GM23338 (cell line): ENCODE results near the gene TLCD5. TPM values are rescaled to one million over a fixed set of nuclear protein-coding genes. Genes with fewer than 3 reads are reported as not detected.

Experiments used
- ATAC-seq: fragments of 200-7000 bp; cut with Tn5 transposase; 3 replicates; pipeline ENCODE4 v1.9.1; 2020
- DNase-seq: peaks from one replicate; pipeline ENCODE4 v3.0.0-alpha.2; 2015; ENCODE audit warnings: low spot score
- H2AFZ ChIP-seq: fragments of 200-600 bp; sonication (generic); 2 replicates; pipeline ENCODE4 v1.8.0; 2016; ENCODE audit warnings: antibody characterized with exemption, mild to moderate bottlenecking, moderate library complexity
- H3F3A ChIP-seq: fragments of 200-600 bp; sonication (generic); replicated peaks from 2 replicates; pipeline ENCODE4 v1.8.0; 2017; ENCODE audit warnings: antibody characterized with exemption, mixed run types, low read depth
- H3K27ac ChIP-seq: fragments of 200-600 bp; sonication (generic); 2 replicates; pipeline ENCODE4 v1.6.1; 2016; ENCODE audit warnings: low read depth
- H3K27me3 ChIP-seq: fragments of 200-600 bp; sonication (generic); 2 replicates; pipeline ENCODE4 v1.8.0; 2016; ENCODE audit warnings: mild to moderate bottlenecking, mixed run types, moderate library complexity; ENCODE audit not compliant: insufficient read depth
- H3K36me3 ChIP-seq: fragments of 200-600 bp; sonication (generic); 2 replicates; pipeline ENCODE4 v1.8.0; 2016; ENCODE audit warnings: mild to moderate bottlenecking; ENCODE audit not compliant: insufficient read depth
- H3K4me1 ChIP-seq: fragments of 200-600 bp; sonication (generic); 2 replicates; pipeline ENCODE4 v1.8.0; 2016; ENCODE audit warnings: mild to moderate bottlenecking, moderate library complexity; ENCODE audit not compliant: insufficient read depth
- H3K4me2 ChIP-seq: fragments of 200-600 bp; sonication (generic); 2 replicates; pipeline ENCODE4 v1.7.1; 2017; ENCODE audit warnings: mixed run types
- H3K4me3 ChIP-seq: fragments of 200-600 bp; sonication (generic); 2 replicates; pipeline ENCODE4 v1.6.1; 2016; ENCODE audit warnings: mixed run types
- H3K79me2 ChIP-seq: fragments of 200-600 bp; sonication (generic); replicated peaks from 2 replicates; pipeline ENCODE4 v1.8.0; 2017; ENCODE audit warnings: mild to moderate bottlenecking; ENCODE audit not compliant: insufficient read depth
- H3K9me2 ChIP-seq: fragments of 200-600 bp; sonication (generic); 2 replicates; pipeline ENCODE4 v1.8.0; 2017; ENCODE audit not compliant: insufficient read depth
- H4K20me1 ChIP-seq: fragments of 200-600 bp; sonication (generic); replicated peaks from 2 replicates; pipeline ENCODE4 v1.8.0; 2017; ENCODE audit warnings: mild to moderate bottlenecking; ENCODE audit not compliant: insufficient read depth
- H3K27ac Mint-ChIP-seq: 2 replicates; pipeline ENCODE4 v1.8.0; 2020; ENCODE audit warnings: inconsistent platforms, mild to moderate bottlenecking, moderate library complexity, mixed read lengths
- H3K27me3 Mint-ChIP-seq: 3 replicates; pipeline ENCODE4 v1.8.0; 2022; ENCODE audit warnings: low read depth, mild to moderate bottlenecking, moderate library complexity, mixed read lengths, inconsistent platforms; ENCODE audit not compliant: insufficient read depth, poor library complexity
- H3K36me3 Mint-ChIP-seq: 3 replicates; pipeline ENCODE4 v1.8.0; 2021; ENCODE audit warnings: low read depth, mild to moderate bottlenecking, inconsistent platforms, moderate library complexity, mixed read lengths
- H3K4me1 Mint-ChIP-seq: 3 replicates; pipeline ENCODE4 v1.8.0; 2020; ENCODE audit warnings: mild to moderate bottlenecking, inconsistent platforms, mixed read lengths
- H3K4me3 Mint-ChIP-seq: 3 replicates; pipeline ENCODE4 v1.8.0; 2021; ENCODE audit warnings: moderate library complexity, mild to moderate bottlenecking, inconsistent platforms, mixed read lengths
- H3K9me3 Mint-ChIP-seq: 3 replicates; pipeline ENCODE4 v1.8.0; 2020; ENCODE audit warnings: moderate library complexity, mild to moderate bottlenecking, inconsistent platforms, mixed read lengths
- CREB1 ChIP-seq: fragments of 250-450 bp; sonication (Bioruptor Pico); IDR thresholded peaks from 2 replicates; pipeline ENCODE4 v1.5.0; 2020; ENCODE audit warnings: low read depth, mild to moderate bottlenecking, moderate library complexity
- EZH2 ChIP-seq: fragments of 200-600 bp; sonication (generic); IDR thresholded peaks from one replicate; pipeline ENCODE4 v1.8.0; 2017; ENCODE audit warnings: antibody characterized with exemption, mild to moderate bottlenecking, low read depth; ENCODE audit not compliant: unreplicated experiment
- POLR2AphosphoS5 ChIP-seq: IDR thresholded peaks from 2 replicates; pipeline ENCODE4 v1.6.1; 2016; ENCODE audit warnings: antibody characterized with exemption, low read depth
- ZNF114 ChIP-seq: fragments of 250-450 bp; sonication (Bioruptor Pico); IDR thresholded peaks from 2 replicates; pipeline ENCODE4 v1.5.0; 2020; ENCODE audit warnings: mild to moderate bottlenecking, moderate library complexity
- ZNF331 ChIP-seq: fragments of 250-450 bp; sonication (Bioruptor Pico); IDR thresholded peaks from 2 replicates; pipeline ENCODE4 v1.5.0; 2020; ENCODE audit warnings: low read depth, mild to moderate bottlenecking, moderate library complexity
- polyA plus RNA-seq: library from polyadenylated mRNA; unstranded; fragments of >200 nt; fragmentation: Nextera tagmentation; extraction: Ambion mirVana; gene quantifications from 2 replicates; pipeline ENCODE4 v1.2.1, GENCODE V29; 2016
- total RNA-seq: library from RNA; depleted of rRNA; stranded (reverse); fragments of >200 nt; shearing (Covaris generic); gene quantifications from 2 replicates; pipeline ENCODE4 v1.2.3, GENCODE V29; 2014
- TF ChIP-seq, protein P1 (sequence below): fragments of 250-450 bp; sonication (Bioruptor Pico); IDR thresholded peaks from 2 replicates; pipeline ENCODE4 v1.5.0; 2020; ENCODE audit warnings: mild to moderate bottlenecking, moderate library complexity
- TF ChIP-seq, protein P2 (sequence below): IDR thresholded peaks from 2 replicates; pipeline ENCODE4 v1.6.1; 2016; ENCODE audit warnings: antibody characterized with exemption
- TF ChIP-seq, protein P3 (sequence below): IDR thresholded peaks from one replicate; pipeline ENCODE4 v1.6.1; 2018; ENCODE audit warnings: antibody characterized with exemption; ENCODE audit not compliant: unreplicated experiment
- TF ChIP-seq, protein P4 (sequence below), 2 experiments: fragments of 200-600 bp in 1 of 2; sonication (generic) in 1 of 2; conservative IDR thresholded peaks; 2 replicates each; pipeline versions ENCODE4 v1.5.1 to v1.6.1; 2016 to 2017; ENCODE audit warnings: antibody characterized with exemption in 2 of 2, low read depth in 2 of 2, mild to moderate bottlenecking in 2 of 2, moderate library complexity in 1 of 2

TLCD5 gene
- total and polyA plus RNA-seq, 2 experiments from 2014 or later, result 5.2 to 10.0 TPM

DNA sequence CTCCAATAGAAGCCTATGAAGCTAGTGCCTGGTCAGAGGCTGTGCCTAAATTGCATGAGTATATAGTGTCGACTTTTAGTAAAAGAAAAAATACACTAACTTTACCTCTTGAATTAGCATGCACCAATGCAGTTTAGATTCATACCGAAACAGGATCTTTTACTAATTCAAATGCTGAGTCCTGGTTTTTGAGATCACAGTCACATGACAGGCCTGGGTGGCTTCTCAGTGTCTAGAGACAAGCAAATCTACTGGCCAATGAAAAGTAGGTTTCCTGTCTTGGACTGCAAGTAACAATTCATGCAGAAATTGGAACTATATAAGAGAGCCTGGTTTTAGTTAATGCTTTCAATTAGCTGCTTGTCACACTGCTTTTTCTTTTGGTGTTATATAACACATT is 18.3 kb downstream of the TLCD5 start (continued):
- TF ChIP-seq, protein P1, sequence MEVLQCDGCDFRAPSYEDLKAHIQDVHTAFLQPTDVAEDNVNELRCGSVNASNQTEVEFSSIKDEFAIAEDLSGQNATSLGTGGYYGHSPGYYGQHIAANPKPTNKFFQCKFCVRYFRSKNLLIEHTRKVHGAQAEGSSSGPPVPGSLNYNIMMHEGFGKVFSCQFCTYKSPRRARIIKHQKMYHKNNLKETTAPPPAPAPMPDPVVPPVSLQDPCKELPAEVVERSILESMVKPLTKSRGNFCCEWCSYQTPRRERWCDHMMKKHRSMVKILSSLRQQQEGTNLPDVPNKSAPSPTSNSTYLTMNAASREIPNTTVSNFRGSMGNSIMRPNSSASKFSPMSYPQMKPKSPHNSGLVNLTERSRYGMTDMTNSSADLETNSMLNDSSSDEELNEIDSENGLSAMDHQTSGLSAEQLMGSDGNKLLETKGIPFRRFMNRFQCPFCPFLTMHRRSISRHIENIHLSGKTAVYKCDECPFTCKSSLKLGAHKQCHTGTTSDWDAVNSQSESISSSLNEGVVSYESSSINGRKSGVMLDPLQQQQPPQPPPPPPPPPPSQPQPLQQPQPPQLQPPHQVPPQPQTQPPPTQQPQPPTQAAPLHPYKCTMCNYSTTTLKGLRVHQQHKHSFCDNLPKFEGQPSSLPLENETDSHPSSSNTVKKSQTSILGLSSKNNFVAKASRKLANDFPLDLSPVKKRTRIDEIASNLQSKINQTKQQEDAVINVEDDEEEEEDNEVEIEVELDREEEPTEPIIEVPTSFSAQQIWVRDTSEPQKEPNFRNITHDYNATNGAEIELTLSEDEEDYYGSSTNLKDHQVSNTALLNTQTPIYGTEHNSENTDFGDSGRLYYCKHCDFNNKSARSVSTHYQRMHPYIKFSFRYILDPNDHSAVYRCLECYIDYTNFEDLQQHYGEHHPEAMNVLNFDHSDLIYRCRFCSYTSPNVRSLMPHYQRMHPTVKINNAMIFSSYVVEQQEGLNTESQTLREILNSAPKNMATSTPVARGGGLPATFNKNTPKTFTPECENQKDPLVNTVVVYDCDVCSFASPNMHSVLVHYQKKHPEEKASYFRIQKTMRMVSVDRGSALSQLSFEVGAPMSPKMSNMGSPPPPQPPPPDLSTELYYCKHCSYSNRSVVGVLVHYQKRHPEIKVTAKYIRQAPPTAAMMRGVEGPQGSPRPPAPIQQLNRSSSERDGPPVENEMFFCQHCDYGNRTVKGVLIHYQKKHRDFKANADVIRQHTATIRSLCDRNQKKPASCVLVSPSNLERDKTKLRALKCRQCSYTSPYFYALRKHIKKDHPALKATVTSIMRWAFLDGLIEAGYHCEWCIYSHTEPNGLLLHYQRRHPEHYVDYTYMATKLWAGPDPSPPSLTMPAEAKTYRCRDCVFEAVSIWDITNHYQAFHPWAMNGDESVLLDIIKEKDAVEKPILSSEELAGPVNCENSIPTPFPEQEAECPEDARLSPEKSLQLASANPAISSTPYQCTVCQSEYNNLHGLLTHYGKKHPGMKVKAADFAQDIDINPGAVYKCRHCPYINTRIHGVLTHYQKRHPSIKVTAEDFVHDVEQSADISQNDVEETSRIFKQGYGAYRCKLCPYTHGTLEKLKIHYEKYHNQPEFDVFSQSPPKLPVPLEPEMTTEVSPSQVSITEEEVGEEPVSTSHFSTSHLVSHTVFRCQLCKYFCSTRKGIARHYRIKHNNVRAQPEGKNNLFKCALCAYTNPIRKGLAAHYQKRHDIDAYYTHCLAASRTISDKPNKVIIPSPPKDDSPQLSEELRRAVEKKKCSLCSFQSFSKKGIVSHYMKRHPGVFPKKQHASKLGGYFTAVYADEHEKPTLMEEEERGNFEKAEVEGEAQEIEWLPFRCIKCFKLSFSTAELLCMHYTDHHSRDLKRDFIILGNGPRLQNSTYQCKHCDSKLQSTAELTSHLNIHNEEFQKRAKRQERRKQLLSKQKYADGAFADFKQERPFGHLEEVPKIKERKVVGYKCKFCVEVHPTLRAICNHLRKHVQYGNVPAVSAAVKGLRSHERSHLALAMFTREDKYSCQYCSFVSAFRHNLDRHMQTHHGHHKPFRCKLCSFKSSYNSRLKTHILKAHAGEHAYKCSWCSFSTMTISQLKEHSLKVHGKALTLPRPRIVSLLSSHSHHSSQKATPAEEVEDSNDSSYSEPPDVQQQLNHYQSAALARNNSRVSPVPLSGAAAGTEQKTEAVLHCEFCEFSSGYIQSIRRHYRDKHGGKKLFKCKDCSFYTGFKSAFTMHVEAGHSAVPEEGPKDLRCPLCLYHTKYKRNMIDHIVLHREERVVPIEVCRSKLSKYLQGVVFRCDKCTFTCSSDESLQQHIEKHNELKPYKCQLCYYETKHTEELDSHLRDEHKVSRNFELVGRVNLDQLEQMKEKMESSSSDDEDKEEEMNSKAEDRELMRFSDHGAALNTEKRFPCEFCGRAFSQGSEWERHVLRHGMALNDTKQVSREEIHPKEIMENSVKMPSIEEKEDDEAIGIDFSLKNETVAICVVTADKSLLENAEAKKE, result no peak

DNA sequence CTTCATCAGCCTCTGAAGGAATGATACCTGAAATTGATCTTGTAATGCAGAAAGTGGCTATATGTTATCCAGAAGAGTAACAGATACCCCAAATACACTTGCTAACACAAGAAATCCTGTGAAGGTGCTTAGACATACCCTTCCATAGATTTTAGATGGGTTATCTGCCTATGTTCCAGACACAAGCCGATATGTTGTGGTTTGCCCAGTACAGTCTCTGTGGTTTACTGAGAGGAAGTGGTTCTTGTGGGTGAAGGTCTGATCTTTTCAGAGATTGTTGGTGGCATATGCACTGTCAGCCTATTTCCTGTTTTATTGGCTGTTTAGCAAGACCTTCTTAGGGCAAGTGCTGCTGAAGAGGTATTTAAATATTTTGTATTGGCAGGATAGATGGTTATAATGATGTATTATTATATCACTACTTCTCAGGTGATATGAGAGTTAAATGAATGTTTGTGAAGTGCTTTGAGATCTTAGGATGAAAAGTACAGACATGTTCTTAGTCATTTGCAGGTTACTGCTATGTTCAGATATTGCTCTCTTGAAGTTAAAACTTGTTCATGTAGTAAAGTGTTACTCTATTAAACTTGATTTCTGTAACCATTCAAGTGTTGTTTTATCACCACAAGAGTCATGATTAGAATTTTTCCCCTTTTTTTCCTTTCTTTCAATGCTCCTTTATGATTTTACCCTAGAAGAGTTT is 19.4 kb downstream of the TLCD5 start:
- Histone ChIP-seq H3K4me2 (no peak overlapping the region), H4K20me1 (0 out of 2 replicates have a peak, but pooled peaks cover 11% of the 10 kb centered on the region), H3F3A (no peaks in the 10 kb centered on the region), H3K9me2 (no peaks in the 10 kb centered on the region), H2AFZ (no peak overlapping the region), H3K27me3 (no peaks in the 10 kb centered on the region), H3K4me1 (peaks cover 18% of the 10 kb centered on the region; the same call in 1 of the 2 replicates), H3K36me3 (no peaks in the 10 kb centered on the region), H3K79me2 (peaks cover 98% of the 10 kb centered on the region), H3K27ac (no peak overlapping the region), H3K4me3 (no peak overlapping the region)
- H3K4me1 Mint-ChIP-seq, result peaks cover 29% of the 10 kb centered on the region
- DNase-seq (no peak), ATAC-seq (no peak)
- H3K27ac Mint-ChIP-seq, result peak overlapping the region; percentile 6; the same call in 1 of the 2 replicates
- H3K27me3 Mint-ChIP-seq, result no peaks in the 10 kb centered on the region
- H3K36me3 Mint-ChIP-seq, result no peaks in the 10 kb centered on the region
- H3K4me3 Mint-ChIP-seq, result no peak overlapping the region
- H3K9me3 Mint-ChIP-seq, result no peaks in the 10 kb centered on the region
- TF ChIP-seq CREB1 (CRISPR knock-in tag), result no peak
- TF ChIP-seq ZNF114 (CRISPR knock-in tag), result no peak
- no peak for TF ChIP-seq EZH2
- TF ChIP-seq, protein P2, sequence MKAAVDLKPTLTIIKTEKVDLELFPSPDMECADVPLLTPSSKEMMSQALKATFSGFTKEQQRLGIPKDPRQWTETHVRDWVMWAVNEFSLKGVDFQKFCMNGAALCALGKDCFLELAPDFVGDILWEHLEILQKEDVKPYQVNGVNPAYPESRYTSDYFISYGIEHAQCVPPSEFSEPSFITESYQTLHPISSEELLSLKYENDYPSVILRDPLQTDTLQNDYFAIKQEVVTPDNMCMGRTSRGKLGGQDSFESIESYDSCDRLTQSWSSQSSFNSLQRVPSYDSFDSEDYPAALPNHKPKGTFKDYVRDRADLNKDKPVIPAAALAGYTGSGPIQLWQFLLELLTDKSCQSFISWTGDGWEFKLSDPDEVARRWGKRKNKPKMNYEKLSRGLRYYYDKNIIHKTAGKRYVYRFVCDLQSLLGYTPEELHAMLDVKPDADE, result no peak
- TF ChIP-seq POLR2AphosphoS5, result no peak
- TF ChIP-seq, protein P3, sequence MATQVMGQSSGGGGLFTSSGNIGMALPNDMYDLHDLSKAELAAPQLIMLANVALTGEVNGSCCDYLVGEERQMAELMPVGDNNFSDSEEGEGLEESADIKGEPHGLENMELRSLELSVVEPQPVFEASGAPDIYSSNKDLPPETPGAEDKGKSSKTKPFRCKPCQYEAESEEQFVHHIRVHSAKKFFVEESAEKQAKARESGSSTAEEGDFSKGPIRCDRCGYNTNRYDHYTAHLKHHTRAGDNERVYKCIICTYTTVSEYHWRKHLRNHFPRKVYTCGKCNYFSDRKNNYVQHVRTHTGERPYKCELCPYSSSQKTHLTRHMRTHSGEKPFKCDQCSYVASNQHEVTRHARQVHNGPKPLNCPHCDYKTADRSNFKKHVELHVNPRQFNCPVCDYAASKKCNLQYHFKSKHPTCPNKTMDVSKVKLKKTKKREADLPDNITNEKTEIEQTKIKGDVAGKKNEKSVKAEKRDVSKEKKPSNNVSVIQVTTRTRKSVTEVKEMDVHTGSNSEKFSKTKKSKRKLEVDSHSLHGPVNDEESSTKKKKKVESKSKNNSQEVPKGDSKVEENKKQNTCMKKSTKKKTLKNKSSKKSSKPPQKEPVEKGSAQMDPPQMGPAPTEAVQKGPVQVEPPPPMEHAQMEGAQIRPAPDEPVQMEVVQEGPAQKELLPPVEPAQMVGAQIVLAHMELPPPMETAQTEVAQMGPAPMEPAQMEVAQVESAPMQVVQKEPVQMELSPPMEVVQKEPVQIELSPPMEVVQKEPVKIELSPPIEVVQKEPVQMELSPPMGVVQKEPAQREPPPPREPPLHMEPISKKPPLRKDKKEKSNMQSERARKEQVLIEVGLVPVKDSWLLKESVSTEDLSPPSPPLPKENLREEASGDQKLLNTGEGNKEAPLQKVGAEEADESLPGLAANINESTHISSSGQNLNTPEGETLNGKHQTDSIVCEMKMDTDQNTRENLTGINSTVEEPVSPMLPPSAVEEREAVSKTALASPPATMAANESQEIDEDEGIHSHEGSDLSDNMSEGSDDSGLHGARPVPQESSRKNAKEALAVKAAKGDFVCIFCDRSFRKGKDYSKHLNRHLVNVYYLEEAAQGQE, result no peak
- TF ChIP-seq ZNF331 (CRISPR knock-in tag), result no peak
- TF ChIP-seq, protein P4, sequence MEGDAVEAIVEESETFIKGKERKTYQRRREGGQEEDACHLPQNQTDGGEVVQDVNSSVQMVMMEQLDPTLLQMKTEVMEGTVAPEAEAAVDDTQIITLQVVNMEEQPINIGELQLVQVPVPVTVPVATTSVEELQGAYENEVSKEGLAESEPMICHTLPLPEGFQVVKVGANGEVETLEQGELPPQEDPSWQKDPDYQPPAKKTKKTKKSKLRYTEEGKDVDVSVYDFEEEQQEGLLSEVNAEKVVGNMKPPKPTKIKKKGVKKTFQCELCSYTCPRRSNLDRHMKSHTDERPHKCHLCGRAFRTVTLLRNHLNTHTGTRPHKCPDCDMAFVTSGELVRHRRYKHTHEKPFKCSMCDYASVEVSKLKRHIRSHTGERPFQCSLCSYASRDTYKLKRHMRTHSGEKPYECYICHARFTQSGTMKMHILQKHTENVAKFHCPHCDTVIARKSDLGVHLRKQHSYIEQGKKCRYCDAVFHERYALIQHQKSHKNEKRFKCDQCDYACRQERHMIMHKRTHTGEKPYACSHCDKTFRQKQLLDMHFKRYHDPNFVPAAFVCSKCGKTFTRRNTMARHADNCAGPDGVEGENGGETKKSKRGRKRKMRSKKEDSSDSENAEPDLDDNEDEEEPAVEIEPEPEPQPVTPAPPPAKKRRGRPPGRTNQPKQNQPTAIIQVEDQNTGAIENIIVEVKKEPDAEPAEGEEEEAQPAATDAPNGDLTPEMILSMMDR (conservative IDR thresholded peaks at IDR 0.05; ENCODE audit: low read depth in 2 of 2), result no peak
